NOMO-1 (cell line): ENCODE results near the gene ZNF276.
"Not testable (repeated sequence)": the region's sequence is repeated elsewhere in the genome, so short reads cannot be mapped to it uniquely, and the experiment has no call there.

Experiments used
- DNase-seq, 2 experiments: peaks; one replicate each; lab custom pipeline; 2025; ENCODE audit not compliant: unreplicated experiment in 2 of 2; lab: John Stamatoyannopoulos, UW

Gene ZNF276

DNA sequence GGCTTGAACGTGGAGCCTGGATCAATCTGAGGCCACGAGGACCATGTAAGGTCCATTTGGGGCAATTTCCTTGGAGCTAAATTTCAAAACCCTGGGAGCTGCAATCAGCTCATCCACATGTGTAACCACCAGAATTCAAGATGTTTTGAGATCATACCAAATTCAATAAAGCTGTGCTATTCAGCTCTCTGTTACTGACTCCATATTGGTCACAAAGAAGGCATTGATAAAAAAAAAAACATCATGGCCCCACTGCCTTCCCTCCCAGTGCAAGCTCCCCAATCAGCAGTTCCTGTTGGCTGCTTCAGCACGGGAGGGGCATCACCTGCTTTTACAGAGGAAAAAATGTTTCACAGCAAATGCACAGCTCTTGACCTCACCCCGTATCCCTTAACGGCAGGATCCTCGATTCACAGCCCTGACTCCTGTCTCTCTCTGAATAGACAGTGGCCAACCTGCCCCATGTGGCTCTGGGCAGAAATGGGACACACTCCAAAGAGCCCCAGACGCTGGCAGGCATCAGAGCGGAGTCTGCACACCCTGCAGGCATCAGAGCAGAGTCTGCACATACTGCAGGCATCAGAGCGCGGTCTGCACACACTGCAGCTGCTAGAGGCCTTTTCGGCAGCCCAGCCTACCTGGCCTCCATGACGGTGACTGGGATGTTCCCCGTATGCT, 58.0 kb downstream of the ZNF276 start:
- no peak for DNase-seq

DNA sequence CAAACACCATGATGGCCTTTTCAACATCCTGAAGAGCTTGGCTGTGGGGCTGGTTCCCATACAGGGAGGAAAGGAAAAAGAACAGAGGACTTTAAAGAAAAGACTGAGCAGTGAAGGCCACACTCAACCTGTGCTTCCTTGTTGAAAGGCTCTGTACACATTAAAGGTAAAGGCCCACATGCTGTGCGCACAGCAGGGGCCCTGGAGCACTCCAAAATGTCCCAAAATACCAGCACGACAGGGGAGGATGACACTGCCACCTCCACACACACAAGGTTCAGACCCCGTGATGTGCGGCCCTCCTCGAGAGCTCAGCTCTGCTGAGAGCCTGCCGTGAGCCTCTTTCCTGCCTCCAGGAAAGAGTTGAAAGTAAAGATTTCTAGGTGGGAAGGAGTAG, 58.6 kb downstream of the ZNF276 start:
- DNase-seq, result no peak

DNA sequence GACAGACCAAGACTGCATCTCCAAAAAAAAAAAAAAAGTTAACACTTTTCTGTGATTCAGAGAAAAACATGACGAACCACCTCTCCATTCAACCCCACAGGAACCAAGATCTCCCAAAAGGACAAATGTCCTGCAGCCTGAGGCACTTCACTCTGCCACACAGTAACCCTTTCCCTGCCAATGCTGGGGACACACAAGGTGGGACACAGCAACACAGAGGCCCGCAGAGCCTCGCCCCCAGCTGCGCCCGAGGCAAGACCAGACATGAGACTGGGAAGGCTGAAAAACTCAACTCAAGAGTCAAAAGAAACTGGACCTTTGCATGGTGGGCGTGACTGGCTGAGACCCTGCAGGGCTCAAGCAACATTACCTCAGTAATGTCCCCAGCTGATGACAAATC, 61.2 kb downstream of the ZNF276 start:
- no peak for DNase-seq

DNA sequence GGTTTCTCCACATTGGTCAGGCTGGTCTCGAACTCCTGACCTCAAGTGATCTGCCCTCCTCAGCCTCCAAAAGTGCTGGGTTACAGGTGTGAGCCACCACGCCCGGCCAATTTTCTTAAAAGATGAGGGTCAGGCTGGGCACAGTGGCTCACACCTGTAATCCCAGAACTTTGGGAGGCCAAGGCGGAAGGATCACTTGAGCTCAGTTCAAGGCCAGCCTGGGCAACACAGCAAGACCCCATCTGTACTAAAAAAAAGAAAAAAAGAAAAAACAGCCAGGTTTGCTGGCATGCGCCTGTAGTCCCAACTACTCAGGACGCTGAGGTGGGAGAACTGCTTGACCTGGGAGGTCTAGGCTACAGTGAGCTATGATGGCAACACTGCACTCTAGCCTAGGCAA, 62.6 kb downstream of the ZNF276 start:
- DNase-seq, result not testable (repeated sequence)

DNA sequence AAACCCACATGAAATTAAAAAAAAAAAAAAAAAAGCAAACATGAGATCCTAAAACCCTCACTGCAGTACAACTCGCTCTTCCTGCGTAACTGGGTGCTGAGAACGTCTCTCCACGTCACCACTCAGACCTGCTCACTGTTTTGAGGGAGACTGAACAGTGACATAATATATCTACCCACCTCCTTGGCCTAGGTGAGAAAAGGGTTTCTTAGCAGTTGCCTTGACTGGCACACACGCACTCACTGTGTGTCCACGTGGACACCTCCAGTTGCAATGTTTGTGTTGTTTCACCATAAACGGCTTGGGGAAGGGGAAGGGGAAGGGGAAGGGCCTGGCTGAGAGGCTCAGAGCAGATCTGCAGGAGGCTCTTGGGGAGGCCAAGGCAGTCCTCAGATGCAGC, 63.1 kb downstream of the ZNF276 start:
- DNase-seq, result no peak

DNA sequence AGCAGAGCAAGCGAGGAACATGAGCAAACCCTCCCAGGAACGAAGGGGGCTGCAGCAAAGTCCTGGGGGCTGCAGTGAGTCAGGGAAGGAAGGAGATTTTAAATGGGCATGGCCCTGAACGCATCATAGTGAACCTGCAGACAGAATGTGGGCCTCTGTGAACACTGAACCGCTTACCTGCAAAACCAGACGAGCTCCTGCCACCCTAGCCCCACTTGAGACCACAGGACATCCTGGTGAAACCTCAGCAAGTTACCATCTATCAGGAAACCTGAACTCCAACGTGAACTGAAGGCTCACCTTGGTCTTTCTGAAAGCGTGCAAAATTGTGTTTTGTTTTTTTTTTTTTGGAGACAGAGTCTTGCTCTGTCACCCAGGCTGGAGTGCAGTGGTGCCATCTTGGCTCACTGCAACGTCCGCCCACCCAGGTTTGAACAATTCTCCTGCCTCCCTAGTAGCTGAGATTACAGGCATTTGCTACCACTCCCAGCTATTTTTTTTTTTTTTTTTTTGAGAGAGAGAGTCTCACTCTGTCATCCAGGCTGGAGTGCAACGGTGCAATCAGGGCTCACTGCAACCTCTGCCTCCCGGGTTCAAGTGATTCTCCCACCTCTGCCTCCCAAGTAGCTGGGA, 64.3 kb downstream of the ZNF276 start:
- no peak for DNase-seq

DNA sequence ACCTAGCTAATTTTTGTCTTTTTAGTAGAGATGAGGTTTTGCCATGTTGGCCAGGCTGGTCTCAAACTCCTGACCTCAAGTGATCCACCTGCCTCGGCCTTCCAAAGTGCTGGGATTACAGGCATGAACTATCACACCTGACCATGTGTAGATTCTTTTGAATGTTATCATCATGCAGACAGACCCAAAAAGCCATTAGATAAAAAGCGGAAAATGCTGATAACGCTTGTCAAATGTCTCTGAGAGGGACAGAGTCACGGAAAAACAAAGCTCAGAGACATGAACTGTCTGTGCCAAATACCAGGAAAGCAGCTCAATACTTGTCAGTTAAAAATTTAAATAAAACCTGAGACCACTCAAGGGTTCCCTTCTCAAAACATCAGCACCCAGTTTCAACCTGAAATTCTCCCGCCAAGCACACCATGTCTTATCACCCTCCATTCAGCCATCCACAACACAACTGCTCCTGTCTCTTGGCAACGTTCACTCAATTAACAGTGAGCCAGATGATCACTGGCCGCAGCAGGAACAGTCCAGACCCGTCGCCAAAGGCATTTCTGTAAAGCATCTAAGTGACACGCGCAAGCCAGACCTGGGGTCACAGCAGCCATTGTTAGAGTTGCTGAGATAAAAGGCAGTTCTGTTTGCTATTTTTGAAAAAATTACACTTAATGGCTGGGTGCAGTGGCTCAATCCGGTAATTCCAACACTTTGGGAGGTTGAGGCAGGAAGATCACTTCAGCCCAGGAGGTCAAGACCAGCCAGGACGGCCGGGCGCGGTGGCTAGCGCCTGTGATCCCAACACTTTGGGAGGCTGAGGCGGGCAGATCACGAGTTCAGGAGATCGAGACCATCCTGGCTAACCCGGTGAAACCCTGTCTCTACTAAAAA, 65.4 kb downstream of the ZNF276 start:
- DNase-seq, result no peak

DNA sequence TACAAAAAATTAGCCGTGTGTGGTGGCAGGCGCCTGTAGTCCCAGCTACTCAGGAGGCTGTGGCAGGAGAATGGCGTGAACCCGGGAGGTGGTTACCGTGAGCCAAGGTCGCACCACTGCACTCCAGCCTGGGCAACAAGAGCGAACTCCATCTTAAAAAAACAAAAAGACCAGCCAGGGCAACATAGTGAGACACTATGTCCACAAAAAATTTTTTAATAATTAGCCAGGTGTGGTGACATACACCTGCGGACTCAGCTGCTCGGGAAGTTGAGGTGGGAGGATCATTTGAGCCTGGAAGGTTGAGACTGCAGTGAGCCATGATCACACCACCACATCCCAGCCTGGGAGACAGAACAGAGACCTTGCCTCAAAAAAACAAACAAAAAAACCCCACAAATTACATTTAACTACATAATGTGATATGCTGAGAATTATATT, 66.0 kb downstream of the ZNF276 start:
- DNase-seq, result no peak
